Brain microvascular endothelial cell (primary cell): ENCODE results near the gene ATXN7.

Experiments used
- DNase-seq: peaks from one replicate; pipeline ENCODE4 v3.0.0-alpha.2; 2020
- H3K27ac ChIP-seq: fragments of 250-450 bp; sonication (Bioruptor Pico); 2 replicates; pipeline ENCODE4 v1.5.1; 2020; ENCODE audit warnings: mild to moderate bottlenecking, moderate library complexity
- H3K27me3 ChIP-seq: fragments of 250-450 bp; sonication (Bioruptor Pico); replicated peaks from 2 replicates; pipeline ENCODE4 v1.5.1; 2020; ENCODE audit warnings: mild to moderate bottlenecking
- H3K36me3 ChIP-seq: fragments of 250-450 bp; sonication (Bioruptor Pico); replicated peaks from 2 replicates; pipeline ENCODE4 v1.5.1; 2020; ENCODE audit warnings: mild to moderate bottlenecking
- H3K4me3 ChIP-seq: 2 replicates; pipeline ENCODE4 v1.5.1; 2011; ENCODE audit warnings: low read depth, mild to moderate bottlenecking, control low read depth, low read length, moderate library complexity
- CTCF ChIP-seq: IDR thresholded peaks from 2 replicates; pipeline ENCODE4 v1.5.1; 2011; ENCODE audit warnings: low read depth, mild to moderate bottlenecking, moderate library complexity, low read length, control low read depth, inconsistent platforms; ENCODE audit errors: missing control alignments
- in situ Hi-C: cut with HindIII; loops from 2 replicates; pipeline ENCODE4 v1.10.0; 2017; ENCODE audit warnings: low sequenced_read_pairs, low pct_ligation_motif_present

ATXN7 gene

GRCh38 chr3:63976161-63976871 is 112.6 kb downstream of the ATXN7 start:
- H3K27me3 ChIP-seq, result no peaks in the 10 kb centered on the region
- H3K4me3 ChIP-seq, result peak overlapping the region; percentile 20
- peak; percentile 92 for DNase-seq
- peak overlapping the region; percentile 86 for H3K27ac ChIP-seq
- TF ChIP-seq CTCF, result no peak
- H3K36me3 ChIP-seq, result peaks cover 5% of the 10 kb centered on the region
- in situ Hi-C loops, result no loop called here

GRCh38 chr3:63976872-63977200 is 113.2 kb downstream of the ATXN7 start:
- DNase-seq, result no peak
- no peak for TF ChIP-seq CTCF
- peak overlapping the region; percentile 86 for H3K27ac ChIP-seq
- in situ Hi-C loops, result no loop called here
- no peak overlapping the region for H3K4me3 ChIP-seq
- H3K36me3 ChIP-seq, result peaks cover 5% of the 10 kb centered on the region
- H3K27me3 ChIP-seq, result no peaks in the 10 kb centered on the region

GRCh38 chr3:63977893-63978292 is 114.2 kb downstream of the ATXN7 start:
- Histone ChIP-seq H3K27ac (no peak overlapping the region), H3K27me3 (no peaks in the 10 kb centered on the region), H3K4me3 (no peak overlapping the region), H3K36me3 (peaks cover 5% of the 10 kb centered on the region)
- in situ Hi-C loops, result no loop called here
- DNase-seq, result no peak
- TF ChIP-seq CTCF, result no peak

GRCh38 chr3:63979093-63979885 is 115.6 kb downstream of the ATXN7 start:
- peak; percentile 40 for DNase-seq
- Histone ChIP-seq H3K27me3 (no peaks in the 10 kb centered on the region), H3K27ac (peak overlapping the region; percentile 21), H3K36me3 (peaks cover 5% of the 10 kb centered on the region), H3K4me3 (no peak overlapping the region)
- in situ Hi-C loops, result no loop called here
- no peak for TF ChIP-seq CTCF

- DNase-seq, result no peak
- no peak overlapping the region for H3K27ac ChIP-seq
- H3K4me3 ChIP-seq, result no peak overlapping the region
- peaks cover 5% of the 10 kb centered on the region for H3K36me3 ChIP-seq
- TF ChIP-seq CTCF, result no peak
- no peaks in the 10 kb centered on the region for H3K27me3 ChIP-seq
- in situ Hi-C loops, result no loop called here
Observed at GRCh38 chr3:63980019-63980418, 116.4 kb downstream of the ATXN7 start.
